Neuronal stem cell (in vitro differentiated cells): ENCODE measurements around the gene PLS1.

Experiments
- DNase-seq: peaks from one replicate; pipeline ENCODE4 v3.0.0-alpha.2; 2013; ENCODE audit warnings: low spot score
- H2AFZ ChIP-seq: one replicate; pipeline ENCODE4 v1.6.1; 2013; ENCODE audit warnings: mild to moderate bottlenecking, low read length, inconsistent platforms
- H2AK5ac ChIP-seq: 2 replicates; pipeline ENCODE4 v1.6.1; 2013; ENCODE audit warnings: low read depth, mild to moderate bottlenecking, inconsistent platforms, low read length, moderate library complexity, mixed read lengths
- H2BK120ac ChIP-seq: 2 replicates; pipeline ENCODE4 v1.6.1; 2013; ENCODE audit warnings: low read depth, mild to moderate bottlenecking, inconsistent platforms, low read length, moderate library complexity, mixed read lengths
- H2BK12ac ChIP-seq: one replicate; pipeline ENCODE4 v1.6.1; 2013; ENCODE audit warnings: low read length, inconsistent platforms
- H2BK15ac ChIP-seq: 2 replicates; pipeline ENCODE4 v1.6.1; 2013; ENCODE audit warnings: mild to moderate bottlenecking, low read length, inconsistent platforms, mixed read lengths
- H2BK5ac ChIP-seq: one replicate; pipeline ENCODE4 v1.6.1; 2013; ENCODE audit warnings: inconsistent platforms, mild to moderate bottlenecking, low read length, moderate library complexity
- H3K14ac ChIP-seq: one replicate; pipeline ENCODE4 v1.6.1; 2013; ENCODE audit warnings: low read length, inconsistent platforms
- H3K18ac ChIP-seq: 2 replicates; pipeline ENCODE4 v1.6.1; 2013; ENCODE audit warnings: low read length, inconsistent platforms
- H3K23ac ChIP-seq: 2 replicates; pipeline ENCODE4 v1.6.1; 2013; ENCODE audit warnings: low read depth, mild to moderate bottlenecking, mixed read lengths, low read length, inconsistent platforms; ENCODE audit not compliant: poor library complexity
- H3K27ac ChIP-seq: replicated peaks from 3 replicates; pipeline ENCODE4 v1.5.1; 2013; ENCODE audit warnings: low read length, inconsistent platforms
- H3K27me3 ChIP-seq, 3 experiments: 2 replicates each; pipeline ENCODE4 v1.6.1; 2013; ENCODE audit warnings: low read length in 3 of 3, mild to moderate bottlenecking in 2 of 3, inconsistent platforms in 1 of 3, low read depth in 1 of 3, mixed read lengths in 1 of 3, moderate library complexity in 1 of 3; ENCODE audit not compliant: control insufficient read depth in 3 of 3, insufficient read depth in 3 of 3
- H3K36me3 ChIP-seq, 2 donors: replicated peaks in 1 of 2; 2 replicates each; pipeline ENCODE4 v1.6.1; 2013; ENCODE audit warnings: low read length in 2 of 2; ENCODE audit not compliant: control insufficient read depth in 2 of 2, insufficient read depth in 2 of 2
- H3K4ac ChIP-seq: 2 replicates; pipeline ENCODE4 v1.6.1; 2013; ENCODE audit warnings: inconsistent platforms, mild to moderate bottlenecking, low read length, moderate library complexity
- H3K4me1 ChIP-seq, 2 donors: 1 replicate in 1 of 2; 2 replicates in 1 of 2; pipeline ENCODE4 v1.6.1; 2013; ENCODE audit warnings: low read length in 2 of 2, low read depth in 1 of 2; ENCODE audit not compliant: control insufficient read depth in 2 of 2, insufficient read depth in 1 of 2
- H3K4me2 ChIP-seq: one replicate; pipeline ENCODE4 v1.6.1; 2013; ENCODE audit warnings: mild to moderate bottlenecking, low read length, inconsistent platforms; ENCODE audit not compliant: insufficient read depth, poor library complexity, severe bottlenecking
- H3K4me3 ChIP-seq, 2 donors: 2 replicates each; pipeline ENCODE4 v1.5.1; 2013; ENCODE audit warnings: low read length in 2 of 2, mild to moderate bottlenecking in 2 of 2, inconsistent platforms in 1 of 2, moderate library complexity in 1 of 2
- H3K79me1 ChIP-seq: one replicate; pipeline ENCODE4 v1.6.1; 2013; ENCODE audit warnings: low read depth, mild to moderate bottlenecking, inconsistent platforms, low read length, moderate library complexity
- H3K9ac ChIP-seq: one replicate; pipeline ENCODE4 v1.6.1; 2013; ENCODE audit warnings: mild to moderate bottlenecking, low read depth, low read length, inconsistent platforms; ENCODE audit not compliant: poor library complexity
- H3K9me3 ChIP-seq, 2 donors: replicated peaks in 1 of 2; 2 replicates each; pipeline versions ENCODE3 to v1.6.1; 2013; ENCODE audit warnings: low read length in 2 of 2, mild to moderate bottlenecking in 2 of 2, inconsistent platforms in 1 of 2, low read depth in 1 of 2, mixed read lengths in 1 of 2, moderate library complexity in 1 of 2; ENCODE audit not compliant: control insufficient read depth in 2 of 2, insufficient read depth in 1 of 2
- H4K8ac ChIP-seq: one replicate; pipeline ENCODE4 v1.6.1; 2013; ENCODE audit warnings: low read depth, mild to moderate bottlenecking, inconsistent platforms, low read length, moderate library complexity
- H4K91ac ChIP-seq: one replicate; pipeline ENCODE4 v1.6.1; 2013; ENCODE audit warnings: low read length, low read depth, mild to moderate bottlenecking, inconsistent platforms; ENCODE audit not compliant: poor library complexity
- WGBS, 2 donors: extraction: QIAGEN DNeasy Blood & Tissue Kit; methylation state at CpG; one replicate each; pipeline ENCODE4 v1.1.7; 2013; ENCODE audit warnings: missing lambda C conversion rate in 2 of 2, mixed read lengths in 1 of 2; ENCODE audit not compliant: insufficient read length in 2 of 2, insufficient replicate concordance in 1 of 2; ENCODE audit errors: extremely low coverage in 2 of 2; 5-methylcytosine and 5-hydroxymethylcytosine counted together

The PLS1 gene

DNA sequence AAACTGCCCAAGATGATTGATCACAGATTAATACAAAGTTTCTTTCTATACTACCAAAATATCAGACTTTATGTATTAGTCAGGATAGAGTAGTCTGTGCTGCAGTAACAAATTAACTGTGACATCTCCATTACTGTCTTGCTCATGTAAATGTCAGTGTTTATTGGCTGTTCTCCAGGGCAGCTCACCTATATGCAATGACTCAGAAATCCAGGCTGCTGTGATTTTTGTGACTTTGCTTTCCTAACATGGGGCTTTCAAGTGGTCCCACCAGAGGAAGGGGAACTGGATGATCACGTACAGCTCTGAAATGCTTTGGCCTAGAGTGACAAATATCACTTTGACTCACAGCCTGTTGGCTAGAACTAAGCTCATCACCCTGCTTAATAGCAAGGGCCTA is 12.9 kb downstream of the PLS1 start:
- Histone ChIP-seq H4K8ac (no peak overlapping the region), H3K18ac (no peak overlapping the region), H3K4ac (no peak overlapping the region), H2BK12ac (no peak overlapping the region), H3K23ac (no peak overlapping the region), H2BK120ac (no peak overlapping the region), H3K14ac (no peak overlapping the region), H4K91ac (no peak overlapping the region), H3K4me2 (no peak overlapping the region), H3K4me1 (no peaks in the 10 kb centered on the region), H3K79me1 (no peaks in the 10 kb centered on the region), H2AFZ (no peak overlapping the region), H3K36me3 (no peaks in the 10 kb centered on the region), H3K9ac (no peak overlapping the region), H2AK5ac (no peak overlapping the region), H2BK5ac (no peak overlapping the region), H3K4me3 (no peak overlapping the region), H3K27ac (no peak overlapping the region), H3K27me3 (no peaks in the 10 kb centered on the region), H2BK15ac (no peak overlapping the region), H3K9me3 (peaks cover 0 to under 1% of the 10 kb centered on the region in 2 donors)
- DNase-seq, result no peak
- WGBS, 2 donors, result no CpG with 5 or more reads among the region's 1 CpG

- H3K4me2 ChIP-seq, result no peak overlapping the region
- H3K79me1 ChIP-seq, result no peaks in the 10 kb centered on the region
- no peak overlapping the region for H2AK5ac ChIP-seq
- DNase-seq, result no peak
- H2AFZ ChIP-seq, result no peak overlapping the region
- no CpG with 5 or more reads among the region's 1 CpG for WGBS, 2 donors
- H3K9ac ChIP-seq, result no peak overlapping the region
- H3K4me3 ChIP-seq, result no peak overlapping the region
- H2BK120ac ChIP-seq, result no peak overlapping the region
- no peaks in the 10 kb centered on the region for H3K27me3 ChIP-seq
- H3K36me3 ChIP-seq, result no peaks in the 10 kb centered on the region
- peaks cover 0 to 2% of the 10 kb centered on the region in 2 donors for H3K9me3 ChIP-seq
- H3K27ac ChIP-seq, result no peak overlapping the region
- no peak overlapping the region for H4K8ac ChIP-seq
- no peak overlapping the region for H3K18ac ChIP-seq
- H2BK15ac ChIP-seq, result no peak overlapping the region
- no peaks in the 10 kb centered on the region for H3K4me1 ChIP-seq
- H2BK12ac ChIP-seq, result no peak overlapping the region
- no peak overlapping the region for H3K23ac ChIP-seq
- no peak overlapping the region for H3K14ac ChIP-seq
- H4K91ac ChIP-seq, result no peak overlapping the region
- H3K4ac ChIP-seq, result no peak overlapping the region
- H2BK5ac ChIP-seq, result no peak overlapping the region
Measured at GRCh38 chr3:142611206-142611605, 15.0 kb downstream of the PLS1 start.

GRCh38 chr3:142613491-142613890 is 17.3 kb downstream of the PLS1 start:
- Histone ChIP-seq H3K9ac (no peak overlapping the region), H4K8ac (no peak overlapping the region), H3K36me3 (no peaks in the 10 kb centered on the region), H2BK12ac (no peak overlapping the region), H3K27me3 (no peaks in the 10 kb centered on the region), H3K4ac (no peak overlapping the region), H3K27ac (no peak overlapping the region), H3K4me2 (no peak overlapping the region), H3K23ac (no peak overlapping the region), H4K91ac (no peak overlapping the region), H2BK5ac (no peak overlapping the region), H3K14ac (no peak overlapping the region), H3K4me1 (no peaks in the 10 kb centered on the region), H2BK120ac (no peak overlapping the region), H3K4me3 (no peak overlapping the region), H2AFZ (no peak overlapping the region), H3K9me3 (peaks cover 0 to 2% of the 10 kb centered on the region in 2 donors), H3K79me1 (no peaks in the 10 kb centered on the region), H2AK5ac (no peak overlapping the region), H3K18ac (no peak overlapping the region), H2BK15ac (no peak overlapping the region)
- no CpG with 5 or more reads among the region's 1 CpG for WGBS, 2 donors
- DNase-seq, result no peak

- WGBS, 2 donors, result no CpG with 5 or more reads among the region's 2 CpGs
Measured at GRCh38 chr3:142614059-142614626, 17.9 kb downstream of the PLS1 start.

More at GRCh38 chr3:142614059-142614626, 17.9 kb downstream of the PLS1 start:
- H2BK120ac ChIP-seq, result no peak overlapping the region
- no peak overlapping the region for H2AFZ ChIP-seq
- no peak overlapping the region for H4K91ac ChIP-seq
- H2AK5ac ChIP-seq, result no peak overlapping the region
- H2BK5ac ChIP-seq, result no peak overlapping the region
- no peaks in the 10 kb centered on the region for H3K27me3 ChIP-seq
- no peak overlapping the region for H3K14ac ChIP-seq
- no peaks in the 10 kb centered on the region for H3K4me1 ChIP-seq
- H3K9ac ChIP-seq, result no peak overlapping the region
- no peak overlapping the region for H3K4me3 ChIP-seq
- H4K8ac ChIP-seq, result no peak overlapping the region
- H3K27ac ChIP-seq, result no peak overlapping the region
- H3K9me3 ChIP-seq, result peaks cover 0 to 2% of the 10 kb centered on the region in 2 donors
- H3K4ac ChIP-seq, result no peak overlapping the region
- no peak overlapping the region for H3K4me2 ChIP-seq
- no peaks in the 10 kb centered on the region for H3K36me3 ChIP-seq
- H3K18ac ChIP-seq, result no peak overlapping the region
- H3K79me1 ChIP-seq, result no peaks in the 10 kb centered on the region
- H2BK12ac ChIP-seq, result no peak overlapping the region
- no peak for DNase-seq
- H3K23ac ChIP-seq, result no peak overlapping the region
- H2BK15ac ChIP-seq, result no peak overlapping the region
